Stimulated activated naive CD8-positive, alpha-beta T cell treated with anti-CD3 and anti-CD28 coated beads, Interleukin-15, Interleukin-2, amounts not matched to agents 100 ng/mL and 50 ng/mL, for 24 hours (primary cell): ENCODE data around the gene MS4A4A.

Experiments
- H3K27ac Mint-ChIP-seq: one replicate; pipeline ENCODE4 v1.8.0; 2021; ENCODE audit warnings: mild to moderate bottlenecking, mixed read lengths
- H3K27me3 Mint-ChIP-seq: one replicate; pipeline ENCODE4 v1.8.0; 2021; ENCODE audit warnings: mixed read lengths
- H3K36me3 Mint-ChIP-seq: one replicate; pipeline ENCODE4 v1.8.0; 2021; ENCODE audit warnings: low read depth, mixed read lengths
- H3K4me1 Mint-ChIP-seq: one replicate; pipeline ENCODE4 v1.8.0; 2021; ENCODE audit warnings: low read depth, mixed read lengths
- H3K4me3 Mint-ChIP-seq: one replicate; pipeline ENCODE4 v1.8.0; 2021; ENCODE audit warnings: mild to moderate bottlenecking, mixed read lengths
- H3K9me3 Mint-ChIP-seq: one replicate; pipeline ENCODE4 v1.8.0; 2021; ENCODE audit warnings: mixed read lengths

The MS4A4A gene

DNA sequence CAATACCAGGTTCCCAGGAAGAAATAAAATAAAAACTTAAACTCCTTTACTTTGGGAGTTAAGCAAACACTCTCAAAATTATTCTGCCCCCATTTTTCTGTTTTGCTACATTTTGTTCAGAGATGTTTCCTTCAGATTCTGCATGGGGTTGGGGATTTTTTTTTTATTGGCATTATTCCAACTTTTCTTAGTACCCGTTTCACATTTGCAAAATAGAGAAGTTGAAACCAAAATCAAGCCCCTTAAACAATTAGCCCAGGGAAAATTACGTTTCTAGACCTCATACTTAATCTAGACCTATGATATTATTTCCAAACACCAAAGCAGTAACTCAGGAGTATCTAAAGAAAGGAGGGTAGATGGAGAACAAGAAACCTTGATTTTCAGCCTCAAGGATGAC lies 77.3 kb downstream of the MS4A4A start:
- H3K9me3 Mint-ChIP-seq, result peaks cover 8% of the 10 kb centered on the region
- H3K4me3 Mint-ChIP-seq, result no peak overlapping the region
- peaks cover 11% of the 10 kb centered on the region for H3K4me1 Mint-ChIP-seq
- no peaks in the 10 kb centered on the region for H3K36me3 Mint-ChIP-seq
- H3K27ac Mint-ChIP-seq, result no peak overlapping the region
- peaks cover 24% of the 10 kb centered on the region for H3K27me3 Mint-ChIP-seq
